GM12892 (cell line): Measurements from ENCODE around the gene TENM3.

Experiments
- POLR2A ChIP-seq: IDR thresholded peaks from 2 replicates; pipeline ENCODE4 v1.6.1; 2011; ENCODE audit warnings: low read depth, low read length, control low read depth
- POLR2AphosphoS5 ChIP-seq: IDR thresholded peaks from 2 replicates; pipeline ENCODE4 v1.6.1; 2011; ENCODE audit warnings: low read depth, low read length, control low read depth
- TAF1 ChIP-seq: IDR thresholded peaks from 2 replicates; pipeline ENCODE4 v1.6.1; 2011; ENCODE audit warnings: low read depth, mild to moderate bottlenecking, control low read depth, low read length, borderline replicate concordance

- TF ChIP-seq POLR2A (no peak), TAF1 (no peak), POLR2AphosphoS5 (no peak)
Measured at GRCh38 chr4:182221987-182222386, 21.2 kb upstream of the TENM3 start.
